VCaP (cell line): Measurements from ENCODE around the gene CHAF1B.

Source experiments
- H3K27ac ChIP-seq: fragments of 450-650 bp; 2 replicates; pipeline ENCODE4 v1.5.1; 2017
- CTCF ChIP-seq: fragments of 450-650 bp; conservative IDR thresholded peaks from 2 replicates; pipeline ENCODE4 v1.5.1; 2017; ENCODE audit warnings: mild to moderate bottlenecking, moderate library complexity

Gene CHAF1B

DNA sequence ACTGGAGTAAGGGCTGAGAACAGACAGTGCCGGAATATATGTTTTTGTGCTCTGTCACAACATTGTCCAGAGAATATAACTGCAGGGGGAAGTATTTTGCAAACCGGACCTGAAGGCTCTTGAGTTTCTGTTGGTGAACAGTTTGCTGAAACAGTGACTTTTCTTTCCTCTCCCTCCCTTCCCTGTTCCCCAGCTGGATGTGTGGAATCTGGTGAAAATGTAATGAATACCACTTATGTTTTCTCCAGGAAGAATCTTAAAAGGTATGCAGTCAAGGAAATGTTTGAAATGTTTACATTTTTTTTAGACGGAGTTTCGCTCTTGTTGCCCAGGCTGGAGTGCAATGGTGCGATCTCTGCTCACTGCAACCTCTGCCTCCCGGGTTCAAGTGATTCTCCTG, 23.4 kb downstream of the CHAF1B start:
- no peak overlapping the region for H3K27ac ChIP-seq
- no peak for TF ChIP-seq CTCF

GRCh38 chr21:36411301-36411700, 26.1 kb downstream of the CHAF1B start:
- no peak for TF ChIP-seq CTCF

GRCh38 chr21:36412916-36413315, 27.7 kb downstream of the CHAF1B start:
- no peak for TF ChIP-seq CTCF
- H3K27ac ChIP-seq = no peak overlapping the region

More at GRCh38 chr21:36411301-36411700, 26.1 kb downstream of the CHAF1B start:
- H3K27ac ChIP-seq = no peak overlapping the region

DNA sequence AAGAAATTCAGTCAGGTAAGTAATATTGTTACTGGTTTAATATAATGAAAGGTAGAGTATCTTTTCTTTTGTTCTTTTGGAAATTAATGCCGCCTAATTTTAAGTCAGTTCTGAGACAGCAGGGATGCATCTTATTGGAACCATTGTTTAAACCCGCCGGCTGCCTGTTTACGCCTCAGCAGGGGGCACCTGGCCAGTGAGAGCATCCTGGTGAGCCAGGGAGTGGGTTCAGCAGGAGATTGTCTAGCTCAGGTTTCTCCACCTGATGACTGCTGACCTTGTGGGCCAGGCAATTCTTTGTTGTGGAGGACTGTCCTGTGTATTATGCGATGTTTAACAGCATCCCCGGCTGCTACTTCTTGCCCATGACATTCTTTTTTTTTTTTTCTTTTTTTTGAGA, 30.2 kb downstream of the CHAF1B start:
- TF ChIP-seq CTCF = no peak
- no peak overlapping the region; the same call in 1 of the 2 replicates for H3K27ac ChIP-seq

GRCh38 chr21:36419241-36419640, 34.0 kb downstream of the CHAF1B start:
- TF ChIP-seq CTCF = no peak
- peak overlapping the region; percentile 23 for H3K27ac ChIP-seq

DNA sequence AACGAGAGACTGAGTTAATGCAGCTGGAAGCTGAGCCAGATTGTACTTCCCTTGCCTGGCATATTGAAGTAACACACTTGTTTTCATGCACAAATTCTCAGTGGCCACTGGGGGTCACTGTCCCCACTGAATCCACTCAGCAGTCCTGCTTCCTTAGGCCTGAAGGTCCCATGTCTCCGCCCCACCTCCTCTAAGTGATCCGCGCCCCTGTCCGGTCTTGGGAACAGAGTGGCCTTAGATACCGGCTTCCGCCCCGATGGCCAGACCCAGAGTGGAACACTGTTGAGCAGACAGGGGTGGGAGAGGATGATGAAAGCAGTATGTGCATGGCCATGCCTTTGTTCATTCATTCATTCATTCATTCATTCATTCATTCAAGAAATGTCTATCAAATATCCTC, 34.8 kb downstream of the CHAF1B start:
- peak; percentile 99 for TF ChIP-seq CTCF
- H3K27ac ChIP-seq = peak overlapping the region; percentile 23

DNA sequence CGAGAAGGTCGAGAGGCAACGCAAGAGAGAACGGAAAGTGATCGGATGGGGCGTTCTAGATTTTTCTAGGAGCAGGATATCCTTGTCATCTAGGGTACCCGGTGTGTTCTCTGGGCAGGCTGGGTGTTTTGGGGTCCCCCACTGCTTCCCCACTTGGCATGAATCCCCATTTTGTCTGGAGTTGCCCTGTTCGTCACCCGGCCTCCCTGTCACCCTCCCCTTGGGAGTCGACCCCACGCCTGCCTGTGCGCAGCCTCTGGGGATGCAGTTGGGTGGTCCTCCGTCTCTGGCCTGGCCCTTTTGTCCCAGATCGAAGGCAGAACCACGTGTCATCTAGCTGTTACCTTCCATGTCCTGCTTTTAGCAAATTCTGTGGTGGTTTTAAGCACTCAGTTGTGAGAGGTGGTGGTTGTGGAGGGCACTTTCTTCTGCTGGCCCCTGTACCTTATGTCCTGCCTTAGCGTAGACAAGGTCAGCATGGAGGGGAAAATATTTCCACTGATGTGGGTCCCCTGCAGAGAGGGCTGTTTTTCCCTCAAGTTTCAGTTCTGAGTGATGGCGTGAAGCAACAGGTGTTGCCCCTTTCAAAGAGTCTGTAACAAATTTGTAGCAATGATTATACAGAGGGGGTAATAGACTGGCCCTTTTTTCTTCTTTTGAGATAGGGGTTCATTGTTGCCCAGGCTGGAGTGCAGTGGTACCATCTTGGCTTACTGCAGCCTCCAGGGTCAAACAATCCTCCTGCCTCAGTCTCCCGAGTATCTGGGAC, 35.6 kb downstream of the CHAF1B start:
- peak overlapping the region; percentile 23 for H3K27ac ChIP-seq
- no peak for TF ChIP-seq CTCF
